ENCODE results near the gene RBPJL. TPM values are rescaled to one million over a fixed set of nuclear protein-coding genes. Genes with fewer than 3 reads are reported as not detected.
A peak's percentile ranks its signal among the peaks of the same experiment; 100 is the strongest.

RBPJL gene
- total and polyA plus RNA-seq, 7 donors: 1.8 TPM; not detected in 6

DNA sequence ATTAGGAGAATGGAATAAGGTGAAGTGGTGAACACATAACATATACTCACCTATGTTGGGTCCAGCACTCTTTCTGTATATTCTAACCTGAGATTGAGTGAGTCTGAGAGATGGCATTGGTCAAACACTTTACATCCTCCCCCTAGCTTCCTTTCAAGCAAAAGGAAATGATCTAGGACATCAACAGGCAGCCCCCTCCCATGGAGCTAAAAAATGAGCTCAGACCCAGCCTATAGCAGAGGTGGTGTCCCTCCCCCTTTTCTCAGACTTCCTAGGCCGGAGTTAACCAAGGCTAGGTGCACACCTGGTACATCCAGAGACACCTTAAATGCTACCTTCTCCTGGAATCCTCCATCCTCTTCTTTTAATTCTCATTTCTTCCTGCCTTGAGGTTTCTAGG is 47.1 kb downstream of the RBPJL start:
- H3K27me3 ChIP-seq: no peaks in the 10 kb centered on the region
- H3K4me3 ChIP-seq: no peak overlapping the region
- H3K27ac ChIP-seq: peak overlapping the region; percentile 80 to 96 (median 90)
- H3K36me3 ChIP-seq: no peaks in the 10 kb centered on the region
- DNase-seq: no peak
- intact Hi-C loops (cut with DNase I): no loop called here
- peaks cover 0 to 53% (median 37%) of the 10 kb centered on the region in 4 donors for H3K4me1 ChIP-seq
- no peaks in the 10 kb centered on the region for H3K9me3 ChIP-seq
- WGBS, 2 donors: 87 to 98% methylated on average over 1 of the region's 1 CpG
- TF ChIP-seq POLR2AphosphoS5 (IDR thresholded peaks at IDR 0.05) (no peak), POLR2A (IDR thresholded peaks at IDR 0.05) (no peak), EP300 (IDR thresholded peaks at IDR 0.05) (no peak)
- TF ChIP-seq, protein P1, sequence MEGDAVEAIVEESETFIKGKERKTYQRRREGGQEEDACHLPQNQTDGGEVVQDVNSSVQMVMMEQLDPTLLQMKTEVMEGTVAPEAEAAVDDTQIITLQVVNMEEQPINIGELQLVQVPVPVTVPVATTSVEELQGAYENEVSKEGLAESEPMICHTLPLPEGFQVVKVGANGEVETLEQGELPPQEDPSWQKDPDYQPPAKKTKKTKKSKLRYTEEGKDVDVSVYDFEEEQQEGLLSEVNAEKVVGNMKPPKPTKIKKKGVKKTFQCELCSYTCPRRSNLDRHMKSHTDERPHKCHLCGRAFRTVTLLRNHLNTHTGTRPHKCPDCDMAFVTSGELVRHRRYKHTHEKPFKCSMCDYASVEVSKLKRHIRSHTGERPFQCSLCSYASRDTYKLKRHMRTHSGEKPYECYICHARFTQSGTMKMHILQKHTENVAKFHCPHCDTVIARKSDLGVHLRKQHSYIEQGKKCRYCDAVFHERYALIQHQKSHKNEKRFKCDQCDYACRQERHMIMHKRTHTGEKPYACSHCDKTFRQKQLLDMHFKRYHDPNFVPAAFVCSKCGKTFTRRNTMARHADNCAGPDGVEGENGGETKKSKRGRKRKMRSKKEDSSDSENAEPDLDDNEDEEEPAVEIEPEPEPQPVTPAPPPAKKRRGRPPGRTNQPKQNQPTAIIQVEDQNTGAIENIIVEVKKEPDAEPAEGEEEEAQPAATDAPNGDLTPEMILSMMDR (IDR thresholded peaks at IDR 0.05): no peak

DNA sequence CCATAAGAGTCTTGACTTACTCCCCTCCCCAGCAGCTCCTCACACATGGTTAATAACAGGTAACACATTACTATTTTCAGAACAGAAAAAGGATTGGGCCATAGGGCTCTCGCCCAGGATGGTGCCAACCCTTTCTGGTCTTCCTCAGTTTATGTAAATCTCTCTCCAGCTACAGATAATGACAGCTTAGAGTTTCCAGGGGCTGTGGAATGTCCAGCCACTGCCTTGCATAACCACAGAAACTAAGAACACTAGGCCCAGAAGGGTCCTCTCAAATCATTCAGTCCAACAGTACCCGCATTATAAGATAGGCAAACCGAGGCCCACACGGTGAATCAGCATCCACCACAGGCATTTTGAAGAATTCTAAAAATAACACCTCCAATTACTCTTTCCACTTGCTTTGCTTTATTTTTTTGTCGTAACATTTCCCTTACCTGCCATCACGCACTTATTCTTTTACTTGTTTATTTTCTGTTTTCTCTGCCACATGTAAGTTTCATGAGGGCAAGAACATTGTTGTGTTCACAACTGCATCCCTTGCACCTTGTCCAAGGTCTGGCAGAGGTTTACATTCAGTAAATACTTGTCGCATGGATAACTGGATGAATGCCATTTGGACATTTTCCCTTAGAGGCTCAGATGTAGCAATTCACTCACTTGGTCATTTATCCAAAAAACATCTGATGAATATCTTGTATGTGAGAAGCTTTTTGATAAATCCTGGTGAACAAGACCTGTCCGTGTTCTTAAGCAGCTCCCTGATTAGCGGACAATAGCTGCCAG is 48.0 kb downstream of the RBPJL start:
- WGBS, 2 donors: 75 to 81% methylated on average over 9 of the region's 9 CpGs
- no peak for DNase-seq
- TF ChIP-seq POLR2A (IDR thresholded peaks at IDR 0.05) (no peak), EP300 (IDR thresholded peaks at IDR 0.05) (no peak), POLR2AphosphoS5 (IDR thresholded peaks at IDR 0.05) (peak; percentile 53 to 76 (median 61))
- TF ChIP-seq, protein P1 (IDR thresholded peaks at IDR 0.05): no peak
- Histone ChIP-seq H3K27ac (peak overlapping the region; percentile 80 to 96 (median 90)), H3K27me3 (no peaks in the 10 kb centered on the region), H3K36me3 (no peaks in the 10 kb centered on the region), H3K9me3 (no peaks in the 10 kb centered on the region), H3K4me3 (no peak overlapping the region), H3K4me1 (peaks cover 0 to 57% (median 41%) of the 10 kb centered on the region in 4 donors)
- intact Hi-C loops (cut with DNase I): no loop called here

DNA sequence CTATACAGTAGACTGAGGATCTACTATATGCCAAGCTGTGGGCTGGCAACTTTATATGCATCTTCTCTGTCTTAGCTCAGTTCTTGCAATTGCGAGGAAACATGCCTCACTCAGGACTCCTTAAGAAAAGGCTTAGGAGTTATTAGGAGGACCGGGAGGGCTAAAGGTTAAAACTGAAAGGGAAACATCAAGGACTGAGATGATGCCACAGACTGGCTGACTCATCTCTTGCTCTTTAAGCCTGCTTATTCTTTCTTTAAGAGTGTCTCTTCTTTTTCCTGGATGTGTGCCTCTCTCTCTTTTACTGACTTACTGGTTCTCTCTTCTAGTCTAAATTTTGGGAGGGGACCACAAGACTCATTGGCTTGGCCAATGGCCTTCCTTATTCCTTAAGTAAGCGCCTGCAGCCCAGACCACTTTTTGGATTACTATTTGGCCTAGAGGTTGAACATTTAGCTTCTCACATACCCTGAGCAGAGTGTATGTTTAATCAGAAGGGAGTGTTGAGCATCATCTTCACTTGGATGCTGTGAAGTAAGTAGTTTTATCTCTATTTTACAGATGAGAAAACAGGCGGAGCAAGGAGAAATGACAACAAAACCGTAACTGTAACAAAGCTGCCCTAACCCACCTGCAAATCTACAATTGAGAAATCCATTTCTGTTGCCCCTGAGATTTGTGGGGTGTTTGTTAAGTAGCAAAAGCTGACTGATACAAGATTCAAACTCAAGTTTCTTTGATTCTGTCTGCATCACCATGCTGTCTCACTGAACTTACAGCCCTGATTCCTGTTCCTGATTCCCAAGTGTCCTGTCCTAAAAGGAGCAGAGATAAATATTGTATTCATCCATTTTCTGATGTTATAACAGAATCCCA is 48.8 kb downstream of the RBPJL start:
- intact Hi-C loops (cut with DNase I): no loop called here
- H3K4me3 ChIP-seq: no peak overlapping the region
- TF ChIP-seq EP300 (IDR thresholded peaks at IDR 0.05) (no peak), POLR2AphosphoS5 (IDR thresholded peaks at IDR 0.05) (peak in 3 of 4 donors; percentile 28 to 59 (median 28))
- peaks cover 0 to 66% (median 49%) of the 10 kb centered on the region in 4 donors for H3K4me1 ChIP-seq
- no peaks in the 10 kb centered on the region for H3K36me3 ChIP-seq
- H3K9me3 ChIP-seq: no peaks in the 10 kb centered on the region
- peak; percentile 63 for DNase-seq
- H3K27ac ChIP-seq: peak overlapping the region; percentile 80 to 96 (median 90)
- no peaks in the 10 kb centered on the region for H3K27me3 ChIP-seq
- 43 to 72% methylated on average over 5 of the region's 5 CpGs for WGBS, 2 donors

DNA sequence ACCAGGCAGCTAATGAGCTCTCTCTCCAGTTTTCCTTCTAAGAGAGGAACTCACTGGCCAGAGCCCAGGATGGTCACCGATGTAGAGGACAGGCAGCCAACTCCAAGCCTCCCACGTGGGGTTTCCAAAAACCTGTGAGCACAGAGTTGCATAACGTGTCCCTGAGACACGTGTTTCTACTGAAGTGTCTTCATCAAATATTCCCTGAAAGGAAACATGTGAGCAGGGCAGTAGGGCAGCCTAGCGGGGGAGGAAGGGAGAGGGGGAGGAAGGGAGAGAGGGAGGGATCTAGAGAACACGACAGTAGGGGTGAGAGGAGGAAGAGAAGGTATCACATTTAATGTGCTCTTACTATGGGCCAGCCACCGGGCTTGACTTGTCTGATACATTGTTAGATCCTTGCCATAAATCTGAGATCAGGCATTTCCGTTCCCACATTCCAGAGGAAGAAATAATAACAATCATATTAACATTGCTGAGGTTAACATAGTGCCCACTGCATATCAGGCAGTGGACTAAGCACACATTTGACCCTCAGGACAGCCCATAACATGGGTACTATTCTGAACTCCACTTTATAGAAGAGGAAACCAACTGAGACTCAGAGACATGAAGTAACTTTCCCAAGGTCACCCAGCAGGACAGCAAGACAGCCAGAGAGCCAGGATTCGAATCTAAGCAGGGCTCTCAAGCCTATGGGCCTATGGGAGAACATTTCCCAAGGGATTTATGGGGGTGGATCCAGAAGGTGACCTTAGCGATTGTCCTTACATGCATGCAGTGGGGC is 51.8 kb downstream of the RBPJL start:
- H3K4me1 ChIP-seq: peaks cover 0 to 77% (median 60%) of the 10 kb centered on the region in 4 donors
- DNase-seq: peak; percentile 98
- H3K4me3 ChIP-seq: no peak overlapping the region

More for the DNA sequence above, 51.8 kb downstream of the RBPJL start:
- 50 to 72% methylated on average over 10 of the region's 10 CpGs for WGBS, 2 donors
- Histone ChIP-seq H3K9me3 (no peaks in the 10 kb centered on the region), H3K27me3 (no peaks in the 10 kb centered on the region), H3K36me3 (no peaks in the 10 kb centered on the region), H3K27ac (peak overlapping the region; percentile 80 to 96 (median 90))
- intact Hi-C loops (cut with DNase I): loop anchor here (1.0 to 2.0 kb wide), 2 partner anchors 14 to 421 kb away; no protein-coding TSS in a partner anchor
- peak; percentile 42 to 51 for TF ChIP-seq POLR2A (IDR thresholded peaks at IDR 0.05)
- TF ChIP-seq EP300 (IDR thresholded peaks at IDR 0.05): peak; percentile 65 to 99 (median 86)
- TF ChIP-seq, protein P1 (IDR thresholded peaks at IDR 0.05): no peak
- TF ChIP-seq POLR2AphosphoS5 (IDR thresholded peaks at IDR 0.05): peak; percentile 82 to 97 (median 87)
